GM12873 (cell line): Measurements from ENCODE around the gene DSE.
A peak's percentile ranks its signal among the peaks of the same experiment; 100 is the strongest.

Source experiments
- CTCF ChIP-seq: IDR thresholded peaks from 2 replicates; pipeline ENCODE4 v1.5.1; 2012; ENCODE audit warnings: low read depth, mild to moderate bottlenecking, moderate library complexity, low read length, control low read depth; ENCODE audit not compliant: insufficient read depth; ENCODE audit errors: missing control alignments

The DSE gene

GRCh38 chr6:116392132-116393013, 21.6 kb downstream of the DSE start:
- no peak for TF ChIP-seq CTCF

DNA sequence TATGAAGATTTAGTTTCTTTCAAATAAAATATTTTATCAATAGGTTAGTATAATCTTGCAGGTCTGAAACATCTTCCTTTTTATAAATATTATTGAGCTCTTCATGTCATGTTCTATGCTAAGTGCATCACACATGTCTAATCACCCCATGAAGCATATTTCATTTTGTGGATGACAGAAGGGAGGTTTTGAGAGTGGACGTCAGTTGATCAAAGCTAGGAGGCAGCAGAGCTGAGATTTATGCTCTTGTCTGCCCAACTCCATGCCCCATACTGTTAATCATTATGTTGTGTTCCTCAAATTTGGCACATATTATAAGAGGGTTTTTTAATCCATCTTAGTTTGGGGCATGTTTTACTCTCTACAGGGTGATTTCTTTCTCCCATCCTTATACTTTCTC, 22.7 kb downstream of the DSE start:
- TF ChIP-seq CTCF, result peak; percentile 43

DNA sequence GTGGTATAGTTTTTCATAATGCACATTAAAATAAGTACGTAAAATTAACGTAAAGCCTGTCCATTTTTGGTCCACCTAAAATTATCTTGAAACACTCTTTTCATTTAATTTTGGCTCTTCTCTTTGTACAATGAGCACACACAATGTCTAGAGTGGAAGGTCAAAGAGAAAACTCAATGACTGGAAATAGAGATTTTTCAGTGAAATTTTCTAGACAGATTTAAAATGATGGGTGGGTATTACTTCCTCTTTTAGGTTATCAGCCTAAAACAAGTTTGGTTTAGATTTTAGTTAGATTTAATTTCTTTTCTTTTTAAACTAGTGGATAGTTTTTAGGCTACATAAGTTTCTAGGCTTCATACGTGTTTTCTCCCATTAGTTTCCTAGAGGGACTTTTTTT, 24.9 kb downstream of the DSE start:
- no peak for TF ChIP-seq CTCF

DNA sequence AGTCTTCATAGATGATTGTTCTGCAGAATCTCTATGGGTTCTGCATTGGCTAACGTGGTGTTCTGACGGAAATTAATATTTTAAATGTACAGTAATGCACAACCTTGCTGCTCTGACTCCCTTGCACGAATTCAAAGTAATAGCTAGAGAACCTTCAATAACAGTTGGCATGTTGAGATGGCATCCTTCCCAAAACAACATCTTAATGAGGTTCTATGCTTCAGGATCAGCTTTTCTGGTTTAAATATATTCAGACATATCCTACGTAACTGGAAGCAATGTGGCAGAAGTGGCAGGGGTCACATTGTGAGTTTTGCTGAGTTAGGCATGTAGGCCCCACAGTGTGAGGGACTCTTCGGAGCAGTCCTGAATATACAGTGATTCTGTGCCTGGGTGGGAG, 25.7 kb downstream of the DSE start:
- no peak for TF ChIP-seq CTCF

DNA sequence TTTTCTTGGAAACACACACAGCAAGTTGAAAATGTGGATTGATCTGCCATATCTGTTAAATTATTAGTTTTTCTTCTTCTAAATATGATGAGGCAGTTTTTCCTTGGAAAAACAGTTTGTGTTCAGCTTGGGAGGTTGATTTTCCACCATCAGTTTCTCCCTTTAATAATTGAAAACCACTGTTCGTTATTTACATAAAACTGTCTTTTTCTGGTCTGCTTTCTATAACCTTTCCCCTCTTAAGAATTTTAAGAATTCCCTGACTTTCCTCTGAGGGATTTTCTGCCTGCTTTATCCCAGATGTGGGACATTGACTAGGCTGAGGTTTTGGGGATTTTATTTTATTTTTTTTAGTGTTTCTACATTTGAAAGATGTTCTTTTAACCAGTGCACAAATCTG, 27.2 kb downstream of the DSE start:
- no peak for TF ChIP-seq CTCF

DNA sequence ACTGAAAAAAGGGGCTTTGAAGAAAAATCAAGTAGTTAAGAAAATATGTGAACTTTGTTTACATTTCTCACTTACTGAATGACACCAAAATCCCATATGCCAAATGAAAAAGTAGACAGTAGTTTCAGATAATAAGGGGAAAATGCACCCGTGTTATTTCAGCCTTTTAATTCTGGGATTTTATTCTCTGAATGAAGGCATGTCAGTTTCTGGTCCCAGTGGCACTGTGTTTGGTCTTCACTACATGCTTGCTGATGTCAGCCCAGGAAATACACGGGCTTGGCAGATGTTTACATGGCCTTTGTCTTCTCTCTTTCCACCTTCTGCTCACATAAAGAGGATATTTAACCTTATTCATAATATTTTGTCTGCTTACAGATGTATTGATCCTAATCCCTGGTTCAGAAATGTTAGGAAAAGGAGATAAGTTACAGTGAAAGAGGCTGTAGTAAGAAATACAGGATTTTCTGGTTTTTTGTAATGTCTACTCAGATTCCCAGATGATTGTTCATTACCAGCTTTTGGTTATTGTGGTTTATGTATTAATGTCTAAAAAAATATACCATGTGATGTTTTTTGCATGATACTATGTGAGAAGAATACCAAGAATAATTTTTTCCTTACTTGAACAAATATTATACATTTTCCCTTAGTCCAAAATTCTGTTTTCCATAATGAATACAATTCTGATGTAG, 27.7 kb downstream of the DSE start:
- no peak for TF ChIP-seq CTCF

- TF ChIP-seq CTCF, result no peak
Observed at GRCh38 chr6:116399287-116399686, 28.5 kb downstream of the DSE start.
